Lower leg skin (tissue), 3 donors: Measurements from ENCODE around the gene SHANK3.

Experiments used
- POLR2A ChIP-seq, 2 donors: fragments of 450-650 bp; IDR thresholded peaks; one replicate each; pipeline ENCODE4 v1.6.1; 2016 to 2017; ENCODE audit warnings: antibody characterized with exemption in 2 of 2, mild to moderate bottlenecking in 1 of 2, moderate library complexity in 1 of 2
- TF ChIP-seq, protein P1 (sequence below), 3 donors: fragments of 450-650 bp; IDR thresholded peaks; one replicate each; pipeline ENCODE4 v1.5.1; 2016; ENCODE audit warnings: antibody characterized with exemption in 3 of 3, mild to moderate bottlenecking in 3 of 3, moderate library complexity in 2 of 3

DNA sequence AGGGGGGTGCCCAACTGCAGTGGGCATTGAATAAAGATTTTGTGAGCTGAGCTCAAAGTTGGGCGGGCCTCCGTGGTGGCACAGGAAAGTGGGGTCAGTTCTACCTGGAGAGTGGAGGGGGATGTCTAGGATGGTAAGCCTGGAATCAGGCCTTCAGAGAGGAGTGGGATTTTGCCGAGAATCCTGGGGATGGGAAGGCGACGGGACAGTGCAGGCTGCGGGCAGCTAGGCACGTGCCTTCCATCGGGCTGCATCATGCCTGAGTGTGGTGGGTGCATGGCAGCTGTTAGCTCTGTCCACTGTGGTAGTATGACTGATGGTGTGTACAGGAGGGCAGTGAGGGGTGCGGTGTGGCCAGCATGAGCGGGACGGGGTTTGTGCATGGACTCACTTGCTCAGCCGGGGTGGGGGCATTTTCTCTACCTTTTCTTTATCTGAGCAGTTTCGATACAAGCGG is 3.6 kb downstream of the SHANK3 start:
- TF ChIP-seq, protein P1, sequence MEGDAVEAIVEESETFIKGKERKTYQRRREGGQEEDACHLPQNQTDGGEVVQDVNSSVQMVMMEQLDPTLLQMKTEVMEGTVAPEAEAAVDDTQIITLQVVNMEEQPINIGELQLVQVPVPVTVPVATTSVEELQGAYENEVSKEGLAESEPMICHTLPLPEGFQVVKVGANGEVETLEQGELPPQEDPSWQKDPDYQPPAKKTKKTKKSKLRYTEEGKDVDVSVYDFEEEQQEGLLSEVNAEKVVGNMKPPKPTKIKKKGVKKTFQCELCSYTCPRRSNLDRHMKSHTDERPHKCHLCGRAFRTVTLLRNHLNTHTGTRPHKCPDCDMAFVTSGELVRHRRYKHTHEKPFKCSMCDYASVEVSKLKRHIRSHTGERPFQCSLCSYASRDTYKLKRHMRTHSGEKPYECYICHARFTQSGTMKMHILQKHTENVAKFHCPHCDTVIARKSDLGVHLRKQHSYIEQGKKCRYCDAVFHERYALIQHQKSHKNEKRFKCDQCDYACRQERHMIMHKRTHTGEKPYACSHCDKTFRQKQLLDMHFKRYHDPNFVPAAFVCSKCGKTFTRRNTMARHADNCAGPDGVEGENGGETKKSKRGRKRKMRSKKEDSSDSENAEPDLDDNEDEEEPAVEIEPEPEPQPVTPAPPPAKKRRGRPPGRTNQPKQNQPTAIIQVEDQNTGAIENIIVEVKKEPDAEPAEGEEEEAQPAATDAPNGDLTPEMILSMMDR (IDR thresholded peaks at IDR 0.05) = no peak
- no peak for TF ChIP-seq POLR2A (IDR thresholded peaks at IDR 0.05)
